Stimulated activated CD4-positive, alpha-beta T cell treated with anti-CD3 and anti-CD28 coated beads, Interleukin-4, amount 100 ng/mL, for 48 hours (primary cell): ENCODE results near the gene VCAN.

Source experiments
- DNase-seq, 2 donors: peaks; one replicate each; pipeline ENCODE4 v3.0.0-alpha.2; 2020; ENCODE audit warnings: low read depth in 2 of 2

The VCAN gene

GRCh38 chr5:83494666-83495065 lies 23.1 kb downstream of the VCAN start:
- no peak for DNase-seq

- no peak for DNase-seq
These were observed 25.1 kb downstream of the VCAN start for GRCh38 chr5:83496626-83497025.

- DNase-seq, result no peak
These were observed 27.0 kb downstream of the VCAN start for GRCh38 chr5:83498585-83498984.

- no peak for DNase-seq
These were observed 32.1 kb downstream of the VCAN start for GRCh38 chr5:83503662-83504061.

- no peak for DNase-seq
These were observed 35.9 kb downstream of the VCAN start for GRCh38 chr5:83507431-83507830.

- DNase-seq, result no peak
These were observed 38.0 kb downstream of the VCAN start for GRCh38 chr5:83509540-83509939.

- DNase-seq, result no peak
These were observed 38.7 kb downstream of the VCAN start for GRCh38 chr5:83510260-83510659.

GRCh38 chr5:83512061-83512745 lies 40.7 kb downstream of the VCAN start:
- DNase-seq, result no peak

- no peak for DNase-seq
These were observed 41.5 kb downstream of the VCAN start for GRCh38 chr5:83513081-83513480.

- DNase-seq, result no peak
These were observed 41.9 kb downstream of the VCAN start for GRCh38 chr5:83513491-83513890.

- DNase-seq, result no peak
These were observed 44.8 kb downstream of the VCAN start for GRCh38 chr5:83516377-83516776.

GRCh38 chr5:83517072-83517687 lies 45.6 kb downstream of the VCAN start:
- no peak for DNase-seq

- DNase-seq, result no peak
These were observed 46.1 kb downstream of the VCAN start for GRCh38 chr5:83517688-83518085.

GRCh38 chr5:83518319-83519061 lies 46.9 kb downstream of the VCAN start:
- DNase-seq, result no peak

GRCh38 chr5:83522446-83522845 lies 50.9 kb downstream of the VCAN start:
- no peak for DNase-seq

GRCh38 chr5:83523929-83524328 lies 52.4 kb downstream of the VCAN start:
- DNase-seq, result no peak

GRCh38 chr5:83524345-83524744 lies 52.8 kb downstream of the VCAN start:
- no peak for DNase-seq

GRCh38 chr5:83524991-83525390 lies 53.4 kb downstream of the VCAN start:
- no peak for DNase-seq

- DNase-seq, result no peak
These were observed 54.7 kb downstream of the VCAN start for GRCh38 chr5:83526289-83526688.

GRCh38 chr5:83527221-83527620 lies 55.7 kb downstream of the VCAN start:
- no peak for DNase-seq

GRCh38 chr5:83527722-83528438 lies 56.3 kb downstream of the VCAN start:
- no peak for DNase-seq

GRCh38 chr5:83528439-83528769 lies 56.9 kb downstream of the VCAN start:
- no peak for DNase-seq

- no peak for DNase-seq
These were observed 58.6 kb downstream of the VCAN start for GRCh38 chr5:83530193-83530592.
